GM12878 (cell line): ENCODE measurements around the gene NEK10. TPM values are rescaled to one million over a fixed set of nuclear protein-coding genes. Genes with fewer than 3 reads are reported as not detected.

ENCODE experiments used
- ATAC-seq: fragments of 200-7000 bp; cut with Tn5 transposase; 3 replicates; pipeline ENCODE4 v1.9.1; 2020; ENCODE audit warnings: mild to moderate bottlenecking, moderate library complexity
- BruUV-seq: library from RNA; stranded (reverse); fragments of 400-500 nt; replicated peaks from 2 replicates; lab custom pipeline; 2021; lab: Mats Ljungman, UMichigan
- CTCF ChIA-PET: fragments of 300-600 bp; sonication (Branson Sonifier 250); formaldehyde crosslinking; extraction: SDS; loops from one replicate; lab custom pipeline; 2021; ENCODE audit warnings: inconsistent platforms; lab: Yijun Ruan, JAX
- POLR2A ChIA-PET: fragments of 350-600 bp; formaldehyde crosslinking; extraction: SDS; loops from one replicate; lab custom pipeline; 2021; ENCODE audit warnings: inconsistent platforms; lab: Charles Lee
- RAD21 ChIA-PET: fragments of 300-600 bp; sonication (Branson Sonifier 250); formaldehyde crosslinking; loops from one replicate; lab custom pipeline; 2023; ENCODE audit warnings: antibody characterized with exemption; ENCODE audit not compliant: unreplicated experiment; lab: Charles Lee
- SMC1A ChIA-PET: fragments of 300-600 bp; sonication (Branson Sonifier 250); formaldehyde crosslinking; loops from one replicate; lab custom pipeline; 2023; ENCODE audit not compliant: unreplicated experiment, uncharacterized antibody; lab: Charles Lee
- DNase-seq: peaks from one replicate; pipeline ENCODE4 v3.0.0-alpha.2; 2011; ENCODE audit warnings: low read depth, low spot score
- FAIRE-seq: peaks from 3 replicates; lab custom pipeline; 2011; peaks lifted over from hg19 to GRCh38; lab: Jason Lieb, UNC
- H2AFZ ChIP-seq: 2 replicates; pipeline ENCODE4 v1.6.0; 2011; ENCODE audit warnings: low read depth, low read length, control low read depth; ENCODE audit not compliant: control insufficient read depth
- H3K27ac ChIP-seq: 2 replicates; pipeline ENCODE4 v1.5.1; 2011; ENCODE audit warnings: control low read depth; ENCODE audit not compliant: control insufficient read depth, insufficient read depth
- H3K27me3 ChIP-seq, 2 experiments: replicated peaks in 1 of 2; 2 replicates each; pipeline versions ENCODE4 v1.6.0 to v1.6.1; 2011; ENCODE audit warnings: low read length in 1 of 2; ENCODE audit not compliant: control insufficient read depth in 2 of 2, insufficient read depth in 2 of 2
- H3K36me3 ChIP-seq, 2 experiments: 2 replicates each; pipeline ENCODE4 v1.5.1; 2011; ENCODE audit warnings: low read length in 1 of 2; ENCODE audit not compliant: control insufficient read depth in 2 of 2, insufficient read depth in 2 of 2
- H3K4me1 ChIP-seq: 2 replicates; pipeline ENCODE4 v1.6.1; 2011; ENCODE audit warnings: mild to moderate bottlenecking, low read length, moderate library complexity, mixed read lengths; ENCODE audit not compliant: control insufficient read depth, insufficient read depth
- H3K4me2 ChIP-seq: 2 replicates; pipeline ENCODE4 v1.6.0; 2011; ENCODE audit warnings: control low read depth; ENCODE audit not compliant: control insufficient read depth, insufficient read depth
- H3K4me3 ChIP-seq: fragments of 200-600 bp; sonication (generic); 2 replicates; pipeline ENCODE4 v1.5.1; 2016
- H3K79me2 ChIP-seq: 2 replicates; pipeline ENCODE4 v1.6.0; 2011; ENCODE audit warnings: low read length; ENCODE audit not compliant: control insufficient read depth, insufficient read depth
- H3K9ac ChIP-seq: 2 replicates; pipeline ENCODE4 v1.8.0; 2011; ENCODE audit warnings: low read length, control low read depth, mixed read lengths; ENCODE audit not compliant: control insufficient read depth, insufficient read depth
- H3K9me3 ChIP-seq: replicated peaks from 3 replicates; pipeline ENCODE4 v1.5.1; 2011; ENCODE audit warnings: mild to moderate bottlenecking, low read length; ENCODE audit not compliant: control insufficient read depth, insufficient read depth
- H4K20me1 ChIP-seq: 2 replicates; pipeline ENCODE4 v1.6.0; 2011; ENCODE audit not compliant: control insufficient read depth, insufficient read depth
- ASH2L ChIP-seq: fragments of 300-600, 200-600 bp; sonication (generic); IDR thresholded peaks from 2 replicates; pipeline ENCODE4 v1.6.1; 2017; ENCODE audit warnings: low read depth, mild to moderate bottlenecking, borderline replicate concordance
- ATF7 ChIP-seq: fragments of 450-650 bp; IDR thresholded peaks from 2 replicates; pipeline ENCODE4 v1.6.1; 2016; ENCODE audit warnings: low read depth, mild to moderate bottlenecking
- E2F4 ChIP-seq: IDR thresholded peaks from 2 replicates; pipeline ENCODE4 v1.6.1; 2012; ENCODE audit warnings: low read depth, low read length, improper control_type of control experiment
- MTA2 ChIP-seq: fragments of 450-650 bp; IDR thresholded peaks from 2 replicates; pipeline ENCODE4 v1.6.1; 2016; ENCODE audit warnings: low read depth, mild to moderate bottlenecking, moderate library complexity
- PAX5 ChIP-seq: IDR thresholded peaks from 2 replicates; pipeline ENCODE4 v1.6.1; 2011; ENCODE audit warnings: low read depth, low read length, borderline replicate concordance
- PML ChIP-seq: IDR thresholded peaks from 2 replicates; pipeline ENCODE4 v1.6.1; 2012; ENCODE audit warnings: low read length, inconsistent platforms
- RAD51 ChIP-seq: fragments of 450-650 bp; IDR thresholded peaks from 2 replicates; pipeline ENCODE4 v1.6.1; 2016; ENCODE audit warnings: moderate library complexity, mild to moderate bottlenecking, inconsistent platforms
- SMAD5 ChIP-seq: IDR thresholded peaks from 2 replicates; pipeline ENCODE4 v1.6.1; 2016; ENCODE audit warnings: antibody characterized with exemption, low read depth
- SUPT20H ChIP-seq: IDR thresholded peaks from 2 replicates; pipeline ENCODE4 v1.6.1; 2011; ENCODE audit warnings: low read depth, mild to moderate bottlenecking, low read length, moderate library complexity, borderline replicate concordance; ENCODE audit not compliant: control insufficient read depth
- WGBS: methylation state at CpG from one replicate; pipeline ENCODE4 v1.1.6; 2016; ENCODE audit warnings: low lambda C conversion rate; ENCODE audit not compliant: insufficient replicate concordance, insufficient coverage; ENCODE audit errors: missing lambda C conversion rate; 5-methylcytosine and 5-hydroxymethylcytosine counted together
- in situ Hi-C: fragments of 300-500 bp; cut with MboI; formaldehyde crosslinking; loops from 9 replicates; pipeline ENCODE4 v1.14.3; 2018; ENCODE audit warnings: mixed read lengths
- intact Hi-C: fragments of 100-400 bp; cut with micrococcal nuclease; formaldehyde crosslinking; loops from one replicate; pipeline ENCODE4 v1.14.2; 2022; ENCODE audit not compliant: unreplicated experiment
- polyA plus RNA-seq, 11 experiments: library from polyadenylated mRNA; depleted of rRNA in 4 of 11; unstranded in 6 of 11; stranded (reverse) in 5 of 11; fragments of >200 nt; fragmentation: Nextera tagmentation in 4 of 11; fragmentation: Illumina TruSeq in 1 of 11; extraction: Ambion mirVana in 4 of 11; extraction: Trizol in 1 of 11; gene quantifications; 1 replicate in 1 of 11; 2 replicates in 10 of 11; pipeline versions ENCODE4 v1.2.1 to v1.2.3, GENCODE V29; 2011 to 2016; ENCODE audit warnings: inconsistent platforms in 2 of 11, missing spikeins in 2 of 11, low read depth in 1 of 11
- total RNA-seq, 4 experiments: library from RNA; depleted of rRNA in 3 of 4; stranded (reverse); fragments of >200 nt in 3 of 4; fragmentation: Illumina TruSeq in 1 of 4; extraction: Trizol in 1 of 4; gene quantifications; 2 replicates each; pipeline versions ENCODE4 v1.2.1 to v1.2.3, GENCODE V29; 2013 to 2021
- TF ChIP-seq, protein P1 (sequence below): IDR thresholded peaks from 2 replicates; pipeline ENCODE4 v1.6.1; 2011; ENCODE audit warnings: mild to moderate bottlenecking, low read depth, low read length, moderate library complexity; ENCODE audit not compliant: insufficient replicate concordance

The NEK10 gene
- total and polyA plus RNA-seq, 10 of the 15 experiments (the other 5 are each of a cell fraction or from before 2014, with no cell fraction given): 0.06 to 0.40 (median 0.16) TPM; not detected in 2

DNA sequence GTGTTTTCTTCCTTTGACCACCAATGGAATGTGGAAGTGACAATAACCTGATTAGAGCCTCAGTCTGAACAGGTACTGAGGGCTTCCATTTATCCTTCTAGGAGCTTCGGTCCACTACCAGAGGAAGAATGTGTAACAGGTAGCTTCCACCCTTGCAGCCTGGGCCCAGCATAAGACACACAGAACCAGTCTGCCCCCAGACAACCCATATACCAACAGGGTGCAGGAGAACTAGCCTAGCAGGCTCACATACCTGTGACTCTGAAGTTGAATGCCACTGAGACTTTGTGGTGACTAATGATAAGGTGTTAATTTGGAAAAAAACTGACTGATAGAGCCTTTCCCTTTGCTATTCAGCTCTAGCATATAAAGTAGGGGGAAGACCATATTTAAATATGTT, 166.2 kb downstream of the NEK10 start:
- FAIRE-seq (no peak), ATAC-seq (no peak), DNase-seq (no peak)
- no peak overlapping the region for H3K4me3 ChIP-seq
- WGBS: 50% methylated on average over 1 of the region's 1 CpG
- H2AFZ ChIP-seq: no peak overlapping the region
- no TSS peak for BruUV-seq
- H3K36me3 ChIP-seq: no peaks in the 10 kb centered on the region
- CTCF ChIA-PET: no interaction called here
- H3K27ac ChIP-seq: no peak overlapping the region
- POLR2A ChIA-PET: no interaction called here
- intact Hi-C loops (no loop called here), in situ Hi-C loops (no loop called here)
- no peaks in the 10 kb centered on the region for H3K9me3 ChIP-seq
- H3K9ac ChIP-seq: no peak overlapping the region
- no peaks in the 10 kb centered on the region for H3K4me1 ChIP-seq
- no peaks in the 10 kb centered on the region for H3K79me2 ChIP-seq
- SMC1A ChIA-PET: interaction anchor here (1.3 kb wide), 1 partner anchor 20 kb away, joined by 4 read pairs; no protein-coding TSS in a partner anchor
- RAD21 ChIA-PET: no interaction called here
- no peaks in the 10 kb centered on the region for H4K20me1 ChIP-seq
- no peak for TF ChIP-seq PAX5
- no peak for TF ChIP-seq PML
- no peak for TF ChIP-seq SMAD5
- TF ChIP-seq E2F4: no peak
- no peak for TF ChIP-seq MTA2
- no peak for TF ChIP-seq RAD51
- no peak for TF ChIP-seq ATF7
- no peak for TF ChIP-seq SUPT20H
- TF ChIP-seq, protein P1, sequence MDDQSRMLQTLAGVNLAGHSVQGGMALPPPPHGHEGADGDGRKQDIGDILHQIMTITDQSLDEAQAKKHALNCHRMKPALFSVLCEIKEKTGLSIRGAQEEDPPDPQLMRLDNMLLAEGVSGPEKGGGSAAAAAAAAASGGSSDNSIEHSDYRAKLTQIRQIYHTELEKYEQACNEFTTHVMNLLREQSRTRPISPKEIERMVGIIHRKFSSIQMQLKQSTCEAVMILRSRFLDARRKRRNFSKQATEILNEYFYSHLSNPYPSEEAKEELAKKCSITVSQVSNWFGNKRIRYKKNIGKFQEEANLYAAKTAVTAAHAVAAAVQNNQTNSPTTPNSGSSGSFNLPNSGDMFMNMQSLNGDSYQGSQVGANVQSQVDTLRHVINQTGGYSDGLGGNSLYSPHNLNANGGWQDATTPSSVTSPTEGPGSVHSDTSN: no peak
- no peak for TF ChIP-seq ASH2L
- H3K27me3 ChIP-seq: no peaks in the 10 kb centered on the region
- no peak overlapping the region for H3K4me2 ChIP-seq
